SK-N-SH (cell line): ENCODE data around the gene RERG. TPM values are rescaled to one million over a fixed set of nuclear protein-coding genes. Genes with fewer than 3 reads are reported as not detected.

Source experiments
- CTCF ChIA-PET: fragments of 300-600, 350-600 bp; formaldehyde crosslinking; extraction: SDS; loops from one replicate; lab custom pipeline; 2021; lab: Yijun Ruan, JAX
- POLR2A ChIA-PET: fragments of 350-600 bp; sonication (Branson Sonifier 250); formaldehyde crosslinking; extraction: SDS; loops from one replicate; lab custom pipeline; 2020; ENCODE audit warnings: antibody characterized with exemption, inconsistent platforms; lab: Yijun Ruan, JAX
- DNase-seq: peaks from one replicate; pipeline ENCODE4 v3.0.0; 2012
- H2AFZ ChIP-seq: fragments of 200-600 bp; sonication (generic); 2 replicates; pipeline ENCODE4 v1.8.1; 2016; ENCODE audit warnings: antibody characterized with exemption, mild to moderate bottlenecking, low read depth
- H3F3A ChIP-seq: fragments of 200-600 bp; sonication (generic); replicated peaks from 2 replicates; pipeline ENCODE3; 2016; ENCODE audit warnings: antibody characterized with exemption, mild to moderate bottlenecking; ENCODE audit not compliant: insufficient read depth
- H3K27ac ChIP-seq, 2 experiments: fragments of 200-500 bp in 1 of 2; fragments of 200-600 bp in 1 of 2; sonication (Bioruptor generic) in 1 of 2; sonication (generic), shearing (Covaris generic) in 1 of 2; 2 replicates each; pipeline versions ENCODE4 v1.5.1 to v1.6.1; 2014 to 2016; ENCODE audit warnings: low read depth in 2 of 2, inconsistent platforms in 1 of 2, low read length in 1 of 2, mild to moderate bottlenecking in 1 of 2, mixed read lengths in 1 of 2
- H3K27me3 ChIP-seq: fragments of 200-600 bp; sonication (generic), shearing (Covaris generic); 2 replicates; pipeline ENCODE4 v1.6.1; 2016; ENCODE audit warnings: mixed run types; ENCODE audit not compliant: insufficient read depth
- H3K36me3 ChIP-seq, 2 experiments: fragments of 200-500 bp in 1 of 2; fragments of 200-600 bp in 1 of 2; sonication (Bioruptor generic) in 1 of 2; sonication (generic) in 1 of 2; replicated peaks in 1 of 2; 2 replicates each; pipeline versions ENCODE3 to v1.5.1; 2014 to 2016; ENCODE audit warnings: low read length in 1 of 2, mild to moderate bottlenecking in 1 of 2; ENCODE audit not compliant: insufficient read depth in 2 of 2, control insufficient read depth in 1 of 2
- H3K4me1 ChIP-seq, 2 experiments: fragments of 200-500 bp in 1 of 2; fragments of 200-600 bp in 1 of 2; sonication (Bioruptor generic) in 1 of 2; sonication (generic), shearing (Covaris generic) in 1 of 2; 2 replicates each; pipeline versions ENCODE4 v1.5.1 to v1.6.1; 2014 to 2016; ENCODE audit warnings: low read depth in 1 of 2, low read length in 1 of 2, mixed run types in 1 of 2; ENCODE audit not compliant: insufficient read depth in 2 of 2, control insufficient read depth in 1 of 2
- H3K4me2 ChIP-seq: fragments of 200-600 bp; sonication (generic), shearing (Covaris generic); 2 replicates; pipeline ENCODE4 v1.6.1; 2017; ENCODE audit warnings: mixed run types
- H3K4me3 ChIP-seq, 2 experiments: fragments of 200-500 bp in 1 of 2; fragments of 200-600 bp in 1 of 2; sonication (Bioruptor generic) in 1 of 2; sonication (generic), shearing (Covaris generic) in 1 of 2; 2 replicates each; pipeline versions ENCODE4 v1.5.1 to v1.8.1; 2014 to 2016; ENCODE audit warnings: low read depth in 2 of 2, inconsistent platforms in 1 of 2, low read length in 1 of 2, mild to moderate bottlenecking in 1 of 2, mixed read lengths in 1 of 2, moderate library complexity in 1 of 2
- H3K79me2 ChIP-seq: fragments of 200-600 bp; sonication (generic); 2 replicates; pipeline ENCODE4 v1.8.1; 2017; ENCODE audit warnings: mild to moderate bottlenecking; ENCODE audit not compliant: insufficient read depth
- H3K9ac ChIP-seq: fragments of 200-600 bp; sonication (generic); 2 replicates; pipeline ENCODE4 v1.6.1; 2017; ENCODE audit warnings: mixed run types
- H3K9me2 ChIP-seq: fragments of 200-600 bp; sonication (generic); 2 replicates; pipeline ENCODE4 v1.6.1; 2017; ENCODE audit warnings: mixed run types
- H3K9me3 ChIP-seq: fragments of 200-600 bp; sonication (generic); 2 replicates; pipeline ENCODE4 v1.6.1; 2017; ENCODE audit warnings: mixed run types, mild to moderate bottlenecking, moderate library complexity
- H4K20me1 ChIP-seq: fragments of 200-600 bp; sonication (generic); 2 replicates; pipeline ENCODE4 v1.6.1; 2017; ENCODE audit warnings: mild to moderate bottlenecking, mixed run types; ENCODE audit not compliant: insufficient read depth
- CHD2 ChIP-seq: fragments of 150-350 bp; IDR thresholded peaks from 2 replicates; pipeline ENCODE4 v1.6.1; 2018; ENCODE audit warnings: low read length; ENCODE audit not compliant: partially characterized antibody
- CTCF ChIP-seq: fragments of 200-600 bp; sonication (generic); IDR thresholded peaks from 2 replicates; pipeline ENCODE4 v1.6.1; 2017; ENCODE audit warnings: antibody characterized with exemption, mild to moderate bottlenecking, moderate library complexity
- ELF1 ChIP-seq: IDR thresholded peaks from 2 replicates; pipeline ENCODE4 v1.4.0; 2012
- EZH2phosphoT487 ChIP-seq: fragments of 200-600 bp; sonication (generic); IDR thresholded peaks from 2 replicates; pipeline ENCODE4 v1.6.1; 2017; ENCODE audit warnings: low read depth, mixed run types, mild to moderate bottlenecking, antibody characterized with exemption, moderate library complexity, borderline replicate concordance
- FOXM1 ChIP-seq: IDR thresholded peaks from 2 replicates; pipeline ENCODE4 v1.4.0; 2012; ENCODE audit warnings: low read depth, mild to moderate bottlenecking
- JUND ChIP-seq: IDR thresholded peaks from 2 replicates; pipeline ENCODE4 v1.4.0; 2012
- MAX ChIP-seq: IDR thresholded peaks from 2 replicates; pipeline ENCODE4 v1.4.0; 2012; ENCODE audit warnings: low read depth
- MXI1 ChIP-seq: IDR thresholded peaks from 2 replicates; pipeline ENCODE4 v1.6.1; 2012; ENCODE audit warnings: mild to moderate bottlenecking, low read depth, low read length, improper control_type of control experiment
- NFIC ChIP-seq: IDR thresholded peaks from 2 replicates; pipeline ENCODE4 v1.4.0; 2012; ENCODE audit warnings: borderline replicate concordance
- RAD21 ChIP-seq: IDR thresholded peaks from 2 replicates; pipeline ENCODE4 v1.6.1; 2012; ENCODE audit warnings: mild to moderate bottlenecking, low read length
- RXRA ChIP-seq: IDR thresholded peaks from 2 replicates; pipeline ENCODE4 v1.4.0; 2012; ENCODE audit warnings: low read depth, mild to moderate bottlenecking, borderline replicate concordance
- SMC3 ChIP-seq: IDR thresholded peaks from 2 replicates; pipeline ENCODE4 v1.6.1; 2012; ENCODE audit warnings: low read depth, low read length, improper control_type of control experiment
- TAF1 ChIP-seq: IDR thresholded peaks from 2 replicates; pipeline ENCODE4 v1.6.1; 2012; ENCODE audit warnings: low read depth, mild to moderate bottlenecking, low read length, moderate library complexity, borderline replicate concordance
- USF1 ChIP-seq: IDR thresholded peaks from 2 replicates; pipeline ENCODE4 v1.4.0; 2012; ENCODE audit warnings: low read depth, borderline replicate concordance
- USF2 ChIP-seq: fragments of 150-350 bp; IDR thresholded peaks from 2 replicates; pipeline ENCODE4 v1.6.1; 2017; ENCODE audit warnings: antibody characterized with exemption, low read length, low read depth, borderline replicate concordance
- ZBTB33 ChIP-seq: IDR thresholded peaks from 2 replicates; pipeline ENCODE4 v1.4.0; 2012; ENCODE audit warnings: low read depth, borderline replicate concordance
- WGBS: methylation state at CpG from one replicate; pipeline ENCODE4 v1.1.6; 2017; ENCODE audit warnings: low lambda C conversion rate; 5-methylcytosine and 5-hydroxymethylcytosine counted together
- polyA plus RNA-seq, 3 experiments: library from polyadenylated mRNA; depleted of rRNA; stranded (reverse); fragments of >200 nt; gene quantifications; 2 replicates each; pipeline ENCODE4 v1.2.3, GENCODE V29; 2012

RERG gene
- polyA plus RNA-seq (2012; rRNA removed), result 0.49 and 0.84 TPM in 2 replicates
- 0.62 and 0.75 TPM in 2 replicates for polyA plus RNA-seq (2012; cell fraction: cytosol; rRNA removed)
- 0.48 and 0.99 TPM in 2 replicates for polyA plus RNA-seq (2012; cell fraction: nucleus; rRNA removed)

GRCh38 chr12:15220915-15221885 is at the start of gene RERG:
Gene RERG, minus strand, starts transcription at chr12:15221417. Its CDS starts 3,928 bp downstream, at chr12:15217489.
- no peaks in the 10 kb centered on the region for H3K9me2 ChIP-seq
- no peaks in the 10 kb centered on the region for H3K9me3 ChIP-seq
- no peaks in the 10 kb centered on the region for H3F3A ChIP-seq
- H4K20me1 ChIP-seq, result no peaks in the 10 kb centered on the region
- H3K27ac ChIP-seq, result no peak within 1 kb of the TSS
- ChIA-PET CTCF (interaction anchor here (0.5 to 5.0 kb wide), 76 partner anchors 9 to 983 kb away, joined by 3 to 54 read pairs (median 4); no protein-coding TSS in a partner anchor), POLR2A (no interaction called here)
- H3K4me1 ChIP-seq, result peaks cover 0 to 4% of the 10 kb centered on the region in 2 experiments; a peak in 2 of 4 replicates
- no peaks in the 10 kb centered on the region for H3K36me3 ChIP-seq
- peak within 1 kb of the TSS; percentile 91 for H3K4me2 ChIP-seq
- TF ChIP-seq SMC3 (peak; percentile 89), ELF1 (no peak), RAD21 (peak; percentile 86), CTCF (peak; percentile 90), JUND (no peak)
- WGBS, result 8% methylated on average over 29 of the region's 55 CpGs
- H3K79me2 ChIP-seq, result no peaks in the 10 kb centered on the region
- H3K27me3 ChIP-seq, result no peaks in the 10 kb centered on the region; the same call in 1 of the 2 replicates
- DNase-seq, result peak; percentile 88
- no peak within 1 kb of the TSS for H3K9ac ChIP-seq
- peak within 1 kb of the TSS; percentile 52; the same call in 1 of the 2 replicates for H2AFZ ChIP-seq
- peak within 1 kb of the TSS; percentile 45 to 58 for H3K4me3 ChIP-seq

- Histone ChIP-seq H3K27ac (no peak overlapping the region), H3K9me3 (no peaks in the 10 kb centered on the region), H3K4me2 (no peak overlapping the region), H3K4me3 (no peak overlapping the region), H3K27me3 (no peaks in the 10 kb centered on the region), H3K79me2 (no peaks in the 10 kb centered on the region), H3K36me3 (no peaks in the 10 kb centered on the region), H3F3A (no peaks in the 10 kb centered on the region), H4K20me1 (no peaks in the 10 kb centered on the region), H2AFZ (no peak overlapping the region), H3K9me2 (no peaks in the 10 kb centered on the region), H3K4me1 (peaks cover 0 to 4% of the 10 kb centered on the region in 2 experiments; a peak in 2 of 4 replicates), H3K9ac (no peak overlapping the region)
- DNase-seq, result no peak
- ChIA-PET POLR2A (no interaction called here), CTCF (interaction anchor here (1.1 to 2.1 kb wide), 5 partner anchors 43 to 318 kb away, joined by 3 to 9 read pairs (median 4); partner anchors contain the start of gene RERG)
- WGBS, result 63% methylated on average over 4 of the region's 4 CpGs
- TF ChIP-seq RXRA (no peak), TAF1 (no peak), FOXM1 (no peak), MXI1 (no peak), EZH2phosphoT487 (no peak), CHD2 (no peak), RAD21 (no peak), NFIC (no peak), CTCF (no peak), USF1 (no peak), USF2 (no peak), JUND (no peak), MAX (no peak), ZBTB33 (no peak)
Observed at GRCh38 chr12:15270591-15270990, 49.4 kb upstream of the RERG start.
